CD4-positive, alpha-beta T cell (primary cell): Measurements from ENCODE around the gene RPUSD3. TPM values are rescaled to one million over a fixed set of nuclear protein-coding genes. Genes with fewer than 3 reads are reported as not detected.

ENCODE experiments used
- ATAC-seq: fragments of 200-7000 bp; cut with Tn5 transposase; one replicate; pipeline ENCODE4 v1.10.0; 2022; ENCODE audit warnings: mild to moderate bottlenecking; ENCODE audit not compliant: poor library complexity
- CTCF ChIA-PET: fragments of 350-600 bp; sonication (Branson Sonifier 250); formaldehyde crosslinking; loops from one replicate; lab custom pipeline; 2021; ENCODE audit warnings: antibody characterized with exemption, inconsistent platforms; lab: Charles Lee
- POLR2A ChIA-PET: fragments of 350-600 bp; sonication (Branson Sonifier 250); formaldehyde crosslinking; loops from one replicate; lab custom pipeline; 2021; ENCODE audit warnings: antibody characterized with exemption, inconsistent platforms; lab: Charles Lee
- DNase-seq, 14 experiments: peaks; one replicate each; pipeline ENCODE4 v3.0.0-alpha.2; 2013 to 2020; ENCODE audit warnings: mixed read lengths in 2 of 14
- H3K27ac ChIP-seq, 2 donors: one replicate each; pipeline versions ENCODE4 v1.5.1 to v1.7.0; 2013; ENCODE audit warnings: low read length in 2 of 2, low read depth in 1 of 2, mild to moderate bottlenecking in 1 of 2
- H3K27me3 ChIP-seq, 2 experiments: 1 replicate in 1 of 2; 2 replicates in 1 of 2; pipeline versions ENCODE4 v1.6.1 to v1.7.0; 2013; ENCODE audit warnings: low read length in 2 of 2, control low read depth in 1 of 2, mild to moderate bottlenecking in 1 of 2, moderate library complexity in 1 of 2; ENCODE audit not compliant: insufficient read depth in 2 of 2, control insufficient read depth in 1 of 2
- H3K36me3 ChIP-seq: one replicate; pipeline ENCODE4 v1.6.1; 2013; ENCODE audit warnings: low read length, control low read depth; ENCODE audit not compliant: insufficient read depth
- H3K4me1 ChIP-seq: one replicate; pipeline ENCODE4 v1.6.1; 2013; ENCODE audit warnings: low read length, control low read depth; ENCODE audit not compliant: insufficient read depth
- H3K4me3 ChIP-seq: one replicate; pipeline ENCODE4 v1.5.1; 2013; ENCODE audit warnings: mild to moderate bottlenecking, low read length, moderate library complexity
- H3K9me3 ChIP-seq, 2 experiments: 1 replicate in 1 of 2; 2 replicates in 1 of 2; pipeline versions ENCODE4 v1.6.1 to v1.7.0; 2013; ENCODE audit warnings: low read length in 2 of 2, mild to moderate bottlenecking in 2 of 2, control low read depth in 1 of 2, moderate library complexity in 1 of 2; ENCODE audit not compliant: control insufficient read depth in 1 of 2, insufficient read depth in 1 of 2
- H3K27ac Mint-ChIP-seq: one replicate; pipeline ENCODE4 v1.8.0; 2020; ENCODE audit warnings: mixed read lengths
- H3K27me3 Mint-ChIP-seq: one replicate; pipeline ENCODE4 v1.8.0; 2021; ENCODE audit warnings: mixed read lengths
- H3K36me3 Mint-ChIP-seq: one replicate; pipeline ENCODE4 v1.8.0; 2021; ENCODE audit warnings: low read depth, mixed read lengths
- H3K4me1 Mint-ChIP-seq: one replicate; pipeline ENCODE4 v1.8.0; 2021; ENCODE audit warnings: low read depth, mixed read lengths
- H3K4me3 Mint-ChIP-seq: one replicate; pipeline ENCODE4 v1.8.0; 2020; ENCODE audit warnings: mild to moderate bottlenecking, mixed read lengths
- H3K9me3 Mint-ChIP-seq: one replicate; pipeline ENCODE4 v1.8.0; 2020; ENCODE audit warnings: mixed read lengths
- CTCF ChIP-seq: fragments of 200-600 bp; IDR thresholded peaks from one replicate; pipeline ENCODE4 v1.8.0; 2022; ENCODE audit warnings: antibody characterized with exemption, mild to moderate bottlenecking
- intact Hi-C, 2 experiments: fragments of 100-400 bp; cut with DNase I in 1 of 2; cut with micrococcal nuclease in 1 of 2; formaldehyde crosslinking; loops; one replicate each; pipeline versions ENCODE4 v1.15.1 to v1.9.0; 2023 to 2025; cut with DNase I, micrococcal nuclease
- total RNA-seq, 174 experiments: library from RNA in 2 of 174; stranded (reverse) in 2 of 174; gene quantifications; one replicate each; pipeline ENCODE4 v1.2.3 and lab custom pipeline; 2021 to 2026

RPUSD3 gene
- total RNA-seq, 2 experiments from 2014 or later = 7.9 to 8.1 TPM

GRCh38 chr3:9890249-9891071 lies 46.7 kb upstream of the RPUSD3 start, which contains the start of gene JAGN1:
Gene JAGN1 (plus strand): TSS chr3:9890610. CDS start chr3:9890723, 113 bp downstream.
- no peaks in the 10 kb centered on the region for H3K27me3 ChIP-seq

GRCh38 chr3:9889405-9889804 lies 45.6 kb upstream of the RPUSD3 start:
- H3K27ac ChIP-seq = no peak overlapping the region
- H3K4me3 ChIP-seq = no peak overlapping the region
- ChIA-PET CTCF (interaction anchor here (0.5 to 1.3 kb wide), 3 partner anchors 44 to 94 kb away, joined by 3 read pairs; partner anchors contain the start of gene CRELD1), POLR2A (interaction anchor here (0.6 to 3.7 kb wide), 9 partner anchors 31 to 493 kb away, joined by 3 to 98 read pairs (median 6); partner anchors contain the start of genes ARPC4, CRELD1, EMC3 and MTMR14)
- no peaks in the 10 kb centered on the region for H3K9me3 ChIP-seq
- intact Hi-C loops = loop anchor here in 1 of 2 experiments (5.0 kb wide), 2 partner anchors 138 to 157 kb away; partner anchors contain the start of genes BRPF1 and FANCD2
- Mint-ChIP-seq H3K9me3 (no peaks in the 10 kb centered on the region), H3K4me1 (peaks cover 42% of the 10 kb centered on the region), H3K36me3 (peaks cover 35% of the 10 kb centered on the region), H3K4me3 (peak overlapping the region; percentile 55), H3K27me3 (no peaks in the 10 kb centered on the region), H3K27ac (peak overlapping the region; percentile 95)
- H3K27me3 ChIP-seq = no peaks in the 10 kb centered on the region
- no peak for DNase-seq
- no peak for ATAC-seq
- no peak for TF ChIP-seq CTCF
- peaks cover 18% of the 10 kb centered on the region for H3K36me3 ChIP-seq
- peaks cover 16% of the 10 kb centered on the region for H3K4me1 ChIP-seq

More at GRCh38 chr3:9890249-9891071, 46.7 kb upstream of the RPUSD3 start, which contains the start of gene JAGN1:
- intact Hi-C loops = loop anchor here (1.0 to 5.0 kb wide), 8 partner anchors 42 to 430 kb away; partner anchors contain the start of genes CRELD1 (in 2 of the 2), RPUSD3 (in 2 of the 2), BRK1 (in 1 of the 2) and OGG1 (in 1 of the 2)
- TF ChIP-seq CTCF = no peak
- Histone ChIP-seq H3K27ac (peak within 1 kb of the TSS; percentile 99 to 100), H3K36me3 (peaks cover 18% of the 10 kb centered on the region), H3K4me1 (peaks cover 20% of the 10 kb centered on the region), H3K4me3 (peak within 1 kb of the TSS; percentile 95), H3K9me3 (no peaks in the 10 kb centered on the region)
- ATAC-seq (peak; percentile 91), DNase-seq (peak; percentile 84 to 96 (median 91))
- peak within 1 kb of the TSS; percentile 99 for H3K4me3 Mint-ChIP-seq
- CTCF ChIA-PET = interaction anchor here (0.6 to 2.4 kb wide), 5 partner anchors 41 to 430 kb away, joined by 3 to 14 read pairs (median 4); partner anchors contain the start of genes CRELD1 and SEC13
- H3K27ac Mint-ChIP-seq = peak within 1 kb of the TSS; percentile 95
- POLR2A ChIA-PET = interaction anchor here (0.5 to 3.7 kb wide), 32 partner anchors 11 to 494 kb away, joined by 3 to 98 read pairs (median 6); partner anchors contain the start of genes ARPC4, CRELD1, EMC3 and IL17RC
- peaks cover 42% of the 10 kb centered on the region for H3K36me3 Mint-ChIP-seq
- H3K4me1 Mint-ChIP-seq = peaks cover 49% of the 10 kb centered on the region
- H3K27me3 Mint-ChIP-seq = no peaks in the 10 kb centered on the region
- no peaks in the 10 kb centered on the region for H3K9me3 Mint-ChIP-seq

GRCh38 chr3:9888540-9888939 lies 44.7 kb upstream of the RPUSD3 start:
- H3K9me3 ChIP-seq = no peaks in the 10 kb centered on the region
- H3K9me3 Mint-ChIP-seq = no peaks in the 10 kb centered on the region
- CTCF ChIA-PET = interaction anchor here (1.3 kb wide), 1 partner anchor 44 kb away, joined by 3 read pairs; the partner anchor contains the start of gene CRELD1
- peaks cover 16% of the 10 kb centered on the region for H3K4me1 ChIP-seq
- POLR2A ChIA-PET = interaction anchor here (3.7 kb wide), 1 partner anchor 44 kb away, joined by 98 read pairs; the partner anchor contains the start of gene CRELD1
- H3K4me3 Mint-ChIP-seq = peak overlapping the region; percentile 51
- no peak for TF ChIP-seq CTCF
- ATAC-seq (no peak), DNase-seq (no peak)
- H3K27ac Mint-ChIP-seq = peak overlapping the region; percentile 3
- intact Hi-C loops = loop anchor here in 1 of 2 experiments (5.0 kb wide), 2 partner anchors 139 to 156 kb away; partner anchors contain the start of genes BRPF1 and FANCD2
- H3K4me1 Mint-ChIP-seq = peaks cover 34% of the 10 kb centered on the region
- peaks cover 13% of the 10 kb centered on the region for H3K36me3 ChIP-seq
- no peaks in the 10 kb centered on the region for H3K27me3 Mint-ChIP-seq
- no peaks in the 10 kb centered on the region for H3K27me3 ChIP-seq
- H3K27ac ChIP-seq = no peak overlapping the region
- no peak overlapping the region for H3K4me3 ChIP-seq
- peaks cover 27% of the 10 kb centered on the region for H3K36me3 Mint-ChIP-seq
